ENCODE data around the gene EXOC7.

EXOC7 gene, protein sequence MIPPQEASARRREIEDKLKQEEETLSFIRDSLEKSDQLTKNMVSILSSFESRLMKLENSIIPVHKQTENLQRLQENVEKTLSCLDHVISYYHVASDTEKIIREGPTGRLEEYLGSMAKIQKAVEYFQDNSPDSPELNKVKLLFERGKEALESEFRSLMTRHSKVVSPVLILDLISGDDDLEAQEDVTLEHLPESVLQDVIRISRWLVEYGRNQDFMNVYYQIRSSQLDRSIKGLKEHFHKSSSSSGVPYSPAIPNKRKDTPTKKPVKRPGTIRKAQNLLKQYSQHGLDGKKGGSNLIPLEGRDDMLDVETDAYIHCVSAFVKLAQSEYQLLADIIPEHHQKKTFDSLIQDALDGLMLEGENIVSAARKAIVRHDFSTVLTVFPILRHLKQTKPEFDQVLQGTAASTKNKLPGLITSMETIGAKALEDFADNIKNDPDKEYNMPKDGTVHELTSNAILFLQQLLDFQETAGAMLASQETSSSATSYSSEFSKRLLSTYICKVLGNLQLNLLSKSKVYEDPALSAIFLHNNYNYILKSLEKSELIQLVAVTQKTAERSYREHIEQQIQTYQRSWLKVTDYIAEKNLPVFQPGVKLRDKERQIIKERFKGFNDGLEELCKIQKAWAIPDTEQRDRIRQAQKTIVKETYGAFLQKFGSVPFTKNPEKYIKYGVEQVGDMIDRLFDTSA

GRCh38 chr17:76103274-76104139, at the start of gene EXOC7:
Gene EXOC7, minus strand, starts transcription at chr17:76103787. Its CDS starts 95 bp downstream, at chr17:76103692.
- peak; percentile 83 to 88 for DNase-seq (ENCODE audit: low read depth in 1 of 2, low spot score in 1 of 2)

DNA sequence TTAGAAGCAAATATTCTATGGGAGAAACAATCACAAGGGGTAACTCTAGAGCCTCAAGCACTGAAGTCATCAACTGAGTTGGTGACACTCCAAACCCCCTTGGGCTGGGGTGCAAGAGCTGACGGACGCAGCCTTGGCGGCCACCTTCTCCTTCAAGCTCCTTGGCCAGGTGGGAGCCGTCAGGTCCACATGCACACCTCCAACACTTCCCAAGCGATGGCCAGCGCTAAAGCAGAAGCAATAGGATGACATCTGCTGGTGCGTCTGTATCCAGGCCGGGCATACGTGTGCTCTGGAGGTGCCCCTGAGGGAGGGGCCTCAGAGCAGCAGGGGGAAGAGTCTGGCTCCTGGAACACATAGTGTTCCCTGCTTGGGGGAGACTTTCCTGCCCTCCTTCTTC, 49.6 kb upstream of the EXOC7 start:
- DNase-seq (ENCODE audit: low read depth in 1 of 2, low spot score in 1 of 2) = no peak

- DNase-seq (ENCODE audit: low read depth in 1 of 2, low spot score in 1 of 2) = no peak
These were observed 49.0 kb upstream of the EXOC7 start for GRCh38 chr17:76152591-76152990.

GRCh38 chr17:76151896-76152454, 48.4 kb upstream of the EXOC7 start:
- DNase-seq (ENCODE audit: low read depth in 1 of 2, low spot score in 1 of 2) = no peak

DNA sequence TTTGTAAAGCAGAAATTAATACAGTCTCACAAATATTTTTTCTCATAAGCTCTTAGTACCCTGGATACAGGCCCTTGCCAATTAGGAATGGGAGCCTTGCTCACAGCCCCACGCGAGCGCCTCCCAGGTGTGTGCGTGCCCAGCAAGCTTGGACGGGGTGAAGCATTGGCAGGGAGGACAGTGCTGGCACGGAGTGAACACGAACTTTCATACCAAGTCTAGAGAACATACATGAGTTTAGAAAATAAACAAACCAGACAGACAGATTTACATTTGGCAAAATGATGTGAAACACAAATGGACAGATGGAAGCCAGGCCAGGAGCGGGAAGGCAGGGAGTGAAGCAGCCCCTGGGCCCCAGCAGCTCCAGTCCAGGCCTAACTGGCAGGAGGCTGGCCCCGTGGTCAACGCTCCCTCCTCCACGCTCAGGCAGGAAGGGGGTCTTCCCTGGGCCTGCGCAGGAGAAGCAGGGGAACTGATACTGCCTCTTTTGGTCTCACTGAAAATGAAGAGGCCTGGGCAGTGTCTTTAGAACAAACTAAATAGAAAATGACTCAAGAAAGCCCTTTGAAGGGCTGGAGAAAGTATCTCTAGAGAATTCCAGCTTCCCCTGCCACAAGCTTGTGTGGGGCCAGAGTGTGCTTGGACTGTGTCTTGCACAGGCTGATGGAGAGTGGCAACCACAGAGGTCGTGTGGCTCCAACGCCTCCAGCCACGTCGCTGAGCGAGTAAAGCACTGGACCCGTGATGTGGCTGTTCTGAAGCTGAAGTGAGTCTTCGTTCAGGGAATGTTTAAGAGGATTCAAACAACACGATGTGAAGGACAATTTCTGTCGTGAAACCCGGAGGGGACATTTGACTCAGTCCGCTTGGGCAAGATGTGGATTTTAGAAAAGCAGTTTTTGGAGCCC, 47.4 kb upstream of the EXOC7 start:
- DNase-seq (ENCODE audit: low read depth in 1 of 2, low spot score in 1 of 2) = no peak

- DNase-seq (ENCODE audit: low read depth in 1 of 2, low spot score in 1 of 2) = no peak
These were observed 45.6 kb upstream of the EXOC7 start for GRCh38 chr17:76149214-76149613.

DNA sequence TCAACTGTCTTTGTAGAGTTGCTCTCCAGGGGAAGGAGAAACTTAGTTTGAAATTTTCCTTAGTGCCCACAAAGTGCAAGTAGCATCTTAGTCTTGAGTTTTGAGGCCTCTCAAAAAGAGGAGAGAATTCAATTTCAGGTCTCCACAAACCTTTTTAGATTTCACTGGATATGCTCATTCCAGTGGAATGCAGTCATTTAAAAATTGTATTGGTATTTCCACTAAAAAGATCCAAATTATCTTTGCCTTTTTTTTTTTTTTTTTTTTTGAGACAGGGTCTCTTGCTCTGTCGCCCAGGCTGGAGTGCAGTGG, 44.4 kb upstream of the EXOC7 start:
- DNase-seq (ENCODE audit: low read depth in 1 of 2, low spot score in 1 of 2) = no peak

DNA sequence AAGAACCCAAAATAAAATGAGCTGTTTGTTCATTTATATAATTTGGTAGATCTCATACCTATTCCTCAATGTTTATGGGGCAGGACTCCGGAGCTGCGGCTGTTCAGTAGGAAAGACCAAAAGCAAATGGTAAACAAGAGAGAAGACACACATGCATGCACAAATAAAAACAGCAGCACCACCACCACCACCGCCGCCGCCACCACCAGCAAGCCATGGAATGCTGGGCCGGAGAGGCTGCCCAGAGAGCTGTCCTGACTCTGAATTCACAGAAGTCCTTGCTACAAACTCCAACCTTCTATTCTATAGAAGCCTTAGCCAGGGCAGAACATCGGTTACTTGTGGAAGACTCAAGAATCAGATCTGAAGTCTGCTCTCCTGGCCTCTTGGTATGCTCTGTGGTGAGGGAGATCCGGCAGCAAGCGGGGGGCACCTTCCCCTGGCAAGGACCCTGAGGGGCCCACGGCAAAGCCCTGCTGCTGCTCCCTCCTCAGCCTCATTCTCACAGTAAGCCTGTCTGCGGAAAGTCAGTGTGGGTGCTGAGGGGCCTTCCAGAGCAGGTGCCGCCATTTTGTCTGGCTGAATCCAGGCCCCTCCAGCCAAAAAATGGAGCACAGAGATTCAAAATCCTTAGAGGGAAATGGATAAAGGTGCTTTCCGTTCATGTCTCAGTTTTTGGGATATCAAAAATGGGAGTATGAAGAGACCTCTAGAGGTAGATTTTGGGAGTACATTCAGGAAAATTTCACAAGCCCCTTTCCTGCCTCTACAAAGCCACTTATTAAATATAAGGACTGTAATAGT, 43.8 kb upstream of the EXOC7 start:
- no peak for DNase-seq (ENCODE audit: low read depth in 1 of 2, low spot score in 1 of 2)

DNA sequence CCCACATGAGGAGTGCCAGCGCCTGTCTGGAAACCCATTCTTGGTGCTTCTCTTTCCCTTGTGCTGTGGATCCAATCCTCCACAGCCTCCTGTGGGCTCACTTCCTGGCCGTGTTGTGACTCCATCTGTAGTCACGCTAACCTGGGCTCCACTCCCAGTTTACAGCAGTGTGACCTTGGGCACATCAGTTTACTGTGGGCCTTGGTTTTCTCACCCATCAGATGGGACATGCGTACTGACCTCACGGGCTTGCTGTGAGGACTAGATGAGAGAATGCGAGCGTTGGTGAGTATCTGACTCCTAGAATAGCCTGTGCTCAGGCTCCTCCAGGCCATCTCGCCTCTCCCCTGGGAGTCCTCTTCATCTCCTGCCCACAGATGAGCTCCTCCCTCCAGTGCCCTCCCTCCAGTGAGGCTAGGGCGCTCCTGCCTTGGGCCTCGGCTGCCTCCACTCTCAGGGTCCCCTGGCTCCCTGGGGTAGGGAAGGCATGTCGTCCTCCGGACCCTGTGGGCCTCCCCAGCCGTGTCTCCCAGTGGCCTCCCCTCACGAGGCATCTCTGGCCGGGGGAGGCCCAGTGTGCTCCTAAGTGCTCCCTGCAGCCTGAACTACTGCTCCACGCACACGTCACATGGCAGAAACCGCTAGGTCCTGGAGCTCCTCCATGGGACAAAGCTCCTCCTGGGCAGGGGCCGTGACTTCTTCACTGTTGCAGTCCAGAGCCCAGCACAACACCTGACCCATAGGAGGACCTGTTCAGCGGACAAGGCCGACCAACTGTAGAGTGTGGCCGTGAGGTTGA, 42.7 kb upstream of the EXOC7 start:
- no peak for DNase-seq (ENCODE audit: low read depth in 1 of 2, low spot score in 1 of 2)

DNA sequence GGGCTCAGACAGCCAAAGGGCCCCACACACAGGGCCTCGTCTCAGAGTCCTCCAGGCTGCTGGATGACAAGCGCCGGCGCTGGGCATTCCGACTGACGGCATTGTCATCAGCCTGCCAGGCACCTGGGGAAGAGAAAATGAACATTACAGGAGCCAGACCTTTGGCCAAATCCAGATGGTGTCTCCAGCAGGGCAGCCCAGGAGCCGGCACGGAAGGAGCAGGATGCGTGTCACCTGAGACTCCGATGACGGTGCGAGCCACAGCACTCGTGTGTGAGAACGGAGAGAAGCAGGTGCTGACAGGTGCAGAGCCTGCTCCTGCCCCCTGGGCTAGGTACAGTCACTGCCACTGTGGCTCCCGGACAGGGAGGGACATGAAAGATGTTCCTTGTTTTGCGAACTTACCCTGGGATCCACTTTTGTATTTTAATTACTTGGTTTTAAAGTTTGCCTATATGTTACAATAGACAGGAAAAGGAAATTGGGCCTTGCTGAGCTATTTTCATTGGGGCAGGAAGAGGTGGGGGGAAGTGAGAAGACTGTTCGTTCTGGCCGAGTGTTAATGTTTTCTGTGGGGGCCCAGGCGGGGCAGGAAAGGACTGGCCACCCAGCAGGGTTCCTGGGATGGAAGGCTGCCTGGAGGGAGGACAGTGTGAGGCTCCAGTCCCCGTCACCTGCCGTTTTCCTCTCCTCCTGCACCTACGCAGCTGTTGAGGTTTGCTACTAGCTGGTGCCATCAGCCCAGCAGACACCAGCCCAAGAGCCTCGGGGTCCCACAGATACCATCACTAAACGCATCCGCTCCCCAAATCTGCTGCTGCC, 41.9 kb upstream of the EXOC7 start:
- DNase-seq (ENCODE audit: low read depth in 1 of 2, low spot score in 1 of 2) = peak; percentile 25 to 36

GRCh38 chr17:76142585-76143041, 39.0 kb upstream of the EXOC7 start:
- DNase-seq (ENCODE audit: low read depth in 1 of 2, low spot score in 1 of 2) = no peak

- no peak for DNase-seq (ENCODE audit: low read depth in 1 of 2, low spot score in 1 of 2)
These were observed 38.5 kb upstream of the EXOC7 start for GRCh38 chr17:76142039-76142584.

- peak; percentile 78 to 84 for DNase-seq (ENCODE audit: low read depth in 1 of 2, low spot score in 1 of 2)
These were observed 37.8 kb upstream of the EXOC7 start, which contains the start of gene FOXJ1 for GRCh38 chr17:76141212-76142038. Gene FOXJ1, minus strand, starts transcription at chr17:76141245. Its CDS starts 850 bp downstream, at chr17:76140395.

- no peak for DNase-seq (ENCODE audit: low read depth in 1 of 2, low spot score in 1 of 2)
These were observed 37.1 kb upstream of the EXOC7 start for GRCh38 chr17:76140661-76141211.

GRCh38 chr17:76139801-76140660, 36.4 kb upstream of the EXOC7 start:
- no peak for DNase-seq (ENCODE audit: low read depth in 1 of 2, low spot score in 1 of 2)
